Stimulated activated CD8-positive, alpha-beta memory T cell treated with anti-CD3 and anti-CD28 coated beads, Interleukin-15, amount 100 ng/mL, for 4 hours (primary cell): Measurements from ENCODE around the gene MTX1.

Experiments
- DNase-seq, 2 donors: peaks; one replicate each; pipeline ENCODE4 v3.0.0-alpha.2; 2020; ENCODE audit warnings: low read depth in 2 of 2

Gene MTX1

DNA sequence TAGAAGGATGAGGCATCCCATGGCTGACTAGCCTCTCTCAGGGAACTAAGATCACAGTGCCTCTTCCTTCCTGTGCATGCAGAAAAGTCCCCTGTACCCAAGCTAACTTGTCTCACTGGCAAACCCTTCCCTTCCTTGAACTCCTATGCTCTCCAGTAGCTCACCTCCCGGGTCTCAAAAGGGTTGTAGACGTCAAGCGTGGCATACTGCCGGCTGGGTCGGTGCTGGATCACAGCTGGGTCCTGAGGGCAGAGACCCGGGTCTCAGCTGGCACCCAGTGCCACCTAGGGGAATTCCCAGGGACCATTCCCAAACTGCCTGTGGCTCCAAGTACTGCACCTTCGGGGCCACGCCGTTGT is 53.0 kb downstream of the MTX1 start:
- DNase-seq, result no peak

DNA sequence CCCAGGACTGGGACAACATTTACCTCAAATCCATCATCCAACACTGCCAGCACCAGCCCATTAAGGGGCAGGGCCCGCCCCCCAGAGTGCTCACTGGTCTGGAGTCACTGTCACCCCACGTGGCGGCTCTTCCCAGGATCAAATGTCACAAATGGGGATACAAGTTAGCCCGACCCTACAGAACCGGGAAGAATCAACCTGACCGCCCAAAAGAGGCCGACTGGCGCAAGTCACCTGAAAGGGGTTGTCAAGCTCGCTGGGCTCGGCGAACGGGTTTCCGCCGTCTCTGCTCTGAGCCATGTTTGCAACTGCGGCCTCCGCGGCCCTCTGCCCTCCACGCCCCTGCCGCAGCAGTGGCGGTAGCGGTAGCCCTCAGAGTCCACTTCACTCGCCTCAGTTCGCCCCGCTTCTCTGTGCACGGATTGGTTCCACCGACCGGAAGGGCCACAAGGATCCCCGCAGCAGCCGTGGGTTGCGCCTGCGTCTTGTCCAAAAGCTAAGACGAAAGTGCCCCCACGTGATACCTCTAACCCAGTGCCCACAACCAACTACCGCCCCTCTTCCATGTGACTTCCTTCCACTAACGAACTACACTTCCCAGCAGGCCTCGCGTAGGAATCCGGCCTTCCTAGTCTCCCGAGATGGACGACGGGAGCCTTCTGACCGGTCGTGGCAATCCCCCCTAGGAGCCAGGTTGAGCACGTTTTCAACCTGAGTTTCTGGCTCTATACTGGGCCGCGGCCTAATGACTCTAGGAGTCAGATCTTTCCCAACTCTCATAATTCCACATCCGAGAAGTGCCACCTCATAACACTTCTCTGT is 53.6 kb downstream of the MTX1 start, which contains the start of gene SCAMP3:
Gene SCAMP3 (minus strand): TSS at position 509 of the 822 bp plus-strand sequence. CDS start 209 bp downstream, at position 300.
- peak; percentile 77 to 79 for DNase-seq

DNA sequence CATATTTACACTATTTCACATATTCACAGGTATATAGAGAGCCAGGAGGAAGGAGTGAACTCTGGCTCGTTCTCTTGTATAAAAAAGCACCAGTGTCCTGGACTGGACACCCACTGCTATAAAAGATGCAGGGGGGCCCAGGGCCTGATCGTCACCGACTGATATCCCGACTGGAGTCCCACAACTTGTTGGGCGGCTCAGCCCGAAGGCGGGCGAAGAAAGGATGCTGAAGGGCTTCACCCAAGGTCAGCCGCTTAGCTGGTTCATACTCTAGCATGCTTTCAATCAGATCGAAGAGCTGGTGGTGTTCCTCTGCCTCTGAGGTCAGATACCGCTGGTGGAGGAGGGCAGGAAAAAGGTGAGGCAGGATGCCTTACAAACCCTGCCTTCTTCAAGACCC is 54.6 kb downstream of the MTX1 start:
- no peak for DNase-seq
